OCI-LY3 (cell line): Measurements from ENCODE around the gene SH2D5.

ENCODE experiments used
- H2AFZ ChIP-seq: fragments of 200-600, 300-600 bp; shearing (Covaris generic); 2 replicates; pipeline ENCODE4 v1.6.0; 2014; ENCODE audit warnings: antibody characterized with exemption, low read depth, low read length
- H3K27ac ChIP-seq: fragments of 200-600, 300-600 bp; sonication (generic); 2 replicates; pipeline ENCODE4 v1.5.1; 2014; ENCODE audit warnings: mild to moderate bottlenecking, low read length, moderate library complexity, mixed read lengths
- H3K27me3 ChIP-seq: fragments of 200-600, 300-600 bp; sonication (generic); 2 replicates; pipeline ENCODE4 v1.6.1; 2014; ENCODE audit warnings: low read depth, low read length, mixed read lengths
- H3K36me3 ChIP-seq: fragments of 200-600, 300-600 bp; sonication (generic); replicated peaks from 2 replicates; pipeline ENCODE3; 2014; ENCODE audit warnings: low read depth, low read length, mixed read lengths
- H3K4me1 ChIP-seq: fragments of 300-600, 200-600 bp; sonication (generic); 2 replicates; pipeline ENCODE4 v1.6.1; 2014; ENCODE audit warnings: low read length, mixed read lengths
- H3K4me2 ChIP-seq: fragments of 200-600, 300-600 bp; sonication (generic); 2 replicates; pipeline ENCODE4 v1.6.1; 2014; ENCODE audit warnings: low read length, mixed read lengths
- H3K4me3 ChIP-seq: fragments of 300-600, 200-600 bp; sonication (generic); 2 replicates; pipeline ENCODE4 v1.5.1; 2014; ENCODE audit warnings: antibody characterized with exemption, mild to moderate bottlenecking, low read length, moderate library complexity
- H3K79me2 ChIP-seq: fragments of 300-600, 200-600 bp; shearing (Covaris generic); 2 replicates; pipeline ENCODE4 v1.6.1; 2014; ENCODE audit warnings: mild to moderate bottlenecking, low read length, mixed read lengths
- H3K9ac ChIP-seq: fragments of 300-600, 200-600 bp; shearing (Covaris generic); 2 replicates; pipeline ENCODE4 v1.6.0; 2014; ENCODE audit warnings: mild to moderate bottlenecking, low read length, moderate library complexity
- H3K9me3 ChIP-seq: fragments of 200-600, 300-600 bp; shearing (Covaris generic); 2 replicates; pipeline ENCODE4 v1.6.1; 2014; ENCODE audit warnings: low read length, mixed read lengths; ENCODE audit not compliant: insufficient read depth
- H4K20me1 ChIP-seq: fragments of 200-600, 300-600 bp; sonication (generic); 2 replicates; pipeline ENCODE4 v1.6.1; 2016; ENCODE audit warnings: low read length, mixed read lengths; ENCODE audit not compliant: insufficient read depth
- EZH2phosphoT487 ChIP-seq: fragments of 200-600 bp; shearing (Covaris generic); IDR thresholded peaks from 2 replicates; pipeline ENCODE4 v1.6.1; 2018; ENCODE audit warnings: antibody characterized with exemption, mixed run types, low read depth
- TF ChIP-seq, protein P1 (sequence below): fragments of 200-600, 300-600 bp; sonication (generic); IDR thresholded peaks from 2 replicates; pipeline ENCODE4 v1.5.1; 2014; ENCODE audit warnings: antibody characterized with exemption, low read length, low read depth

The SH2D5 gene

DNA sequence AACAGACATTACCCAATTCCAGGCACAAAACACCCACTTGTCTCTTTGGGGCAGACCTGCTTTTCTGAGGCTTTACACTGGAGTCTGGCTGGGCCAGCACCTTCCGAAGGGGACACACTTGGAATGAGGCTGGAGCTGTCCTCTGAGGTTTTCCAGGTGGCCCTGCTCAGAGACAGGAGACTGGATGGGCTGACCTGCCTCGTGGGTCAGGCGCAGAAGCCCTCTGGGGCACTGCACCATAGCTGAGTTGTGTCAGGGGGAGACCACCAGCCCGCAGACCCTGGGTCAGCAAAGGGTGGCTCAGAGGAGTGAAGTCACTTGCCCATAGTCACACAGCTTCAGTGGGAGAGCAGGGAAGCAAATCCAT lies 1.8 kb downstream of the SH2D5 start:
- Histone ChIP-seq H3K4me3 (no peak overlapping the region), H3K9ac (no peak overlapping the region), H3K27me3 (peaks cover 19% of the 10 kb centered on the region), H3K27ac (no peak overlapping the region), H3K4me2 (no peak overlapping the region), H3K36me3 (no peaks in the 10 kb centered on the region), H4K20me1 (no peaks in the 10 kb centered on the region), H2AFZ (no peak overlapping the region), H3K79me2 (no peaks in the 10 kb centered on the region), H3K9me3 (no peaks in the 10 kb centered on the region), H3K4me1 (peaks cover 8% of the 10 kb centered on the region)
- TF ChIP-seq, protein P1, sequence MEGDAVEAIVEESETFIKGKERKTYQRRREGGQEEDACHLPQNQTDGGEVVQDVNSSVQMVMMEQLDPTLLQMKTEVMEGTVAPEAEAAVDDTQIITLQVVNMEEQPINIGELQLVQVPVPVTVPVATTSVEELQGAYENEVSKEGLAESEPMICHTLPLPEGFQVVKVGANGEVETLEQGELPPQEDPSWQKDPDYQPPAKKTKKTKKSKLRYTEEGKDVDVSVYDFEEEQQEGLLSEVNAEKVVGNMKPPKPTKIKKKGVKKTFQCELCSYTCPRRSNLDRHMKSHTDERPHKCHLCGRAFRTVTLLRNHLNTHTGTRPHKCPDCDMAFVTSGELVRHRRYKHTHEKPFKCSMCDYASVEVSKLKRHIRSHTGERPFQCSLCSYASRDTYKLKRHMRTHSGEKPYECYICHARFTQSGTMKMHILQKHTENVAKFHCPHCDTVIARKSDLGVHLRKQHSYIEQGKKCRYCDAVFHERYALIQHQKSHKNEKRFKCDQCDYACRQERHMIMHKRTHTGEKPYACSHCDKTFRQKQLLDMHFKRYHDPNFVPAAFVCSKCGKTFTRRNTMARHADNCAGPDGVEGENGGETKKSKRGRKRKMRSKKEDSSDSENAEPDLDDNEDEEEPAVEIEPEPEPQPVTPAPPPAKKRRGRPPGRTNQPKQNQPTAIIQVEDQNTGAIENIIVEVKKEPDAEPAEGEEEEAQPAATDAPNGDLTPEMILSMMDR, result no peak
- no peak for TF ChIP-seq EZH2phosphoT487

DNA sequence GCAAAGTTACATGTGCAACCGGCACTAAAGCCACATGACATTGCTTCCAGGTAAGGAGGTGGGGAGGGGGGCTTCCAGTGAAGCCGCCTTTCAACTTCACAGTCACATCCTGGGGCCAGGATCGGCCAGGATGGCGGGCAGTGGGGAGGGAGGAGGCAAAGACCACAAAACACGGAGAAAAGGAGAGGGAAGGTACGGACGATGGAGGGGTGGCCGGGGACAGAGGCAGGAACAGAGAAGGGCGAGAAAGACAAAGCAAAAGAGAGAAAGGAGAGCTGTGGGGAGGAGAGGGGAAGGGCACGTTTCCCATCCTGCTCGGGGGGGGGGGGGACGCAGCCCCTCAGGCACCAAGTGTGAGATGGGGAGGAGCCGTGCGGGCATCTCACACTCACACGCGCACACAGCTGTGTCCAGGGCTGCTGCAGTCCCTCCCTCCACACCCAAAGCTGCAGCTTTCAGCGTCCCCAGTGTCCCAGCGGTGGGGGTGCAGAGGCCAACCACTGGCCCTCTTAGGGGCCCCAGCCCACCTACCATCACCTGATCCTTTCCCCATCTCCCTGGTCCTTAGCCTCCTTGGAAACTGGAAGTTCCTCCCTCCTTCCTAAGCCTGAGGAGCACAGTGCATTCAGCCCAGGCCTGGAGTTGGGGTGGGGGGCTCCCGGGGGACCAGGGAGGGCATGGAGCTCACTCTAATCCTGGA lies 2.4 kb downstream of the SH2D5 start:
- Histone ChIP-seq H4K20me1 (no peaks in the 10 kb centered on the region), H3K4me1 (peaks cover 8% of the 10 kb centered on the region), H3K27me3 (peaks cover 19% of the 10 kb centered on the region), H2AFZ (no peak overlapping the region), H3K36me3 (no peaks in the 10 kb centered on the region), H3K9me3 (no peaks in the 10 kb centered on the region), H3K27ac (no peak overlapping the region), H3K4me2 (no peak overlapping the region), H3K9ac (no peak overlapping the region), H3K79me2 (no peaks in the 10 kb centered on the region), H3K4me3 (no peak overlapping the region)
- TF ChIP-seq, protein P1, result no peak
- TF ChIP-seq EZH2phosphoT487, result no peak

DNA sequence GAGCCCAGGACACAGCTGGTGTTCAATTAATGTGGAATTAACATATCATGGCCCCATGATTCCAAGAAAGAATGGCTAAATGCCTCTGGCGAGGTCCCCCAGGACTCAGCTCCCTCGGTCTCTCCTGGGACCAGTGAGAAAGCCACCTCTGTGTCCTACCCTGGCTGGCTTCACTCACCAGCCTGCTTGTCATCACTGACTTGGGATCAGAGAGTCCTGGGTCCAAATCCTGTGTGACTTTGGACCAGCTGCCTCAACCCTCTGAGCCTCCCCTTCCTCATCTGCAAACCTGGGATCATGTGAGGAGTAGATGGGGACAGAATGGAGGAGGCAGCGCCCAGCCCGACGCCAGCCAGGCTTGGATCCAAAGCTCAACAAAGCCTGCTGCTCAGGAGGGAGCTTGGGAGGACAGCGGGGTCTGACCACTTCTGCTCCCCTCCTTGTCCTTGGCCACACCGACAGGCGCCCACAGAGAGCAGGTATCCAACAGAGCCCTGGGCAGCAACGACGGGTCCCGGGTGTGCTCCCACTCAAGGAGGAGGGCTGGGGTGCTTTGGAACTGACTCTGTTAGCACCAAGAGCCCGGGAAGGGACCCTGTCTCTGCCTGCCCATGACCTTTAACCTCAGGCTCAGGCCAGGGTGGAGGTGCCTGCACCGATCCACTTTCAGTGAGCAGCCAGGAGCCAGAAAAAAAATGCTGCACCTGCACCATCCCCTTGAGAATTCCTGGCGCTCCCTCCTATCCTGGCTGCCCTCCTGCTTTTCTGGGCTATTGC lies 3.2 kb downstream of the SH2D5 start:
- Histone ChIP-seq H3K9ac (no peak overlapping the region), H2AFZ (no peak overlapping the region), H3K9me3 (no peaks in the 10 kb centered on the region), H4K20me1 (no peaks in the 10 kb centered on the region), H3K79me2 (no peaks in the 10 kb centered on the region), H3K36me3 (no peaks in the 10 kb centered on the region), H3K4me2 (no peak overlapping the region), H3K4me3 (no peak overlapping the region), H3K27me3 (peaks cover 19% of the 10 kb centered on the region), H3K27ac (no peak overlapping the region), H3K4me1 (peaks cover 8% of the 10 kb centered on the region)
- TF ChIP-seq EZH2phosphoT487, result no peak
- TF ChIP-seq, protein P1, result no peak

DNA sequence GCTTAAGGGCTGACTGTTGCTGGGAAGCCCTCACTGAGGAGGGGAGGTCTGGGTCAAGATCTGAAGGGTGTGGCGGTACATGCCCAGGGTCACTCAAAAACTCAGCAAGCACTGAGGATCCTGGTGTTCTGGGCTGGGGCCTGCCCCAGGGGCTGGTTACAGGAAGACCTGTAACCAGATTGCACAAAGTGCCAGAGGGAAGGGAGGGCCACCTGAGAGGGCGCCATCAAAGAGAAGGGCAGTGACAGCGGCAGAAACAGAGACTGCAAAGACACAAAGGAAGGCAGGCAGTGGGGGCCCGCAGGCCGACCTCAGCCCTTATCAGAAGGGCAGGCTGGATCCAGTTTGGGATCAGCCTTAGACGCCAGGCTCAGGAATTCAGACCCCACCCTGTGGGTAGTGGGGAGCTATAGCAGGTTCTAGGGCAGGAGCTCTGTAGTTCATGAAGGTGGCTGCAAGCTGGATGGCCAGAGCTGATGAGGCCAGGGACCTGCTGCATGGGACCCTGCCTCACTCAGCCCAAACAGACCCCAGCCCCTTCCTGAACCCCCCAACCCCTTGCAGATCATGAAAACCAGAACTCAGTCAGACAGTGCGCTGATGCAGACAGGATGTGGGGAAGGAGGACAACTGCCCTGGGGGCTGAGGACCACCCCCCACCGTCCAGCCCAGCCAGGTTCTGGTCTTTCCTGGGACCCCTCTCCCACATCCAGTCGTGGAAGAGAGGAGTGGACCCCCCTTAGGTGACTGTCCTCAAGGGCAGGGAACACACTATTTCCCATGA lies 3.9 kb downstream of the SH2D5 start:
- no peak overlapping the region for H2AFZ ChIP-seq
- no peak overlapping the region for H3K4me2 ChIP-seq
- H3K27ac ChIP-seq, result no peak overlapping the region
- H3K9me3 ChIP-seq, result no peaks in the 10 kb centered on the region
- H3K27me3 ChIP-seq, result peaks cover 19% of the 10 kb centered on the region
- TF ChIP-seq, protein P1, result no peak
- no peak for TF ChIP-seq EZH2phosphoT487
- no peak overlapping the region for H3K4me3 ChIP-seq
- no peaks in the 10 kb centered on the region for H4K20me1 ChIP-seq
- H3K4me1 ChIP-seq, result peaks cover 8% of the 10 kb centered on the region
- H3K36me3 ChIP-seq, result no peaks in the 10 kb centered on the region
- H3K79me2 ChIP-seq, result no peaks in the 10 kb centered on the region
- no peak overlapping the region for H3K9ac ChIP-seq
